Psoas muscle (tissue), 8 donors: ENCODE results near the gene EEF1E1. TPM values are rescaled to one million over a fixed set of nuclear protein-coding genes. Genes with fewer than 3 reads are reported as not detected.
A peak's percentile ranks its signal among the peaks of the same experiment; 100 is the strongest.

Source experiments
- ATAC-seq, 4 donors: fragments of 200-7000 bp; cut with Tn5 transposase; one replicate each; pipeline ENCODE4 v1.9.1; 2020; ENCODE audit warnings: moderate library complexity in 3 of 4, mild to moderate bottlenecking in 2 of 4
- DNase-seq, 2 donors: peaks; one replicate each; pipeline ENCODE4 v3.0.0-alpha.2; 2020
- H3K27ac ChIP-seq: fragments of 200-600 bp; one replicate; pipeline ENCODE4 v1.8.0; 2022
- H3K27me3 ChIP-seq, 3 donors: fragments of 200-600 bp in 1 of 3; one replicate each; pipeline versions ENCODE4 v1.6.1 to v1.8.0; 2013 to 2022; ENCODE audit warnings: low read length in 2 of 3, mild to moderate bottlenecking in 2 of 3, moderate library complexity in 1 of 3; ENCODE audit not compliant: insufficient read depth in 3 of 3
- H3K36me3 ChIP-seq, 2 donors: fragments of 200-600 bp in 1 of 2; one replicate each; pipeline versions ENCODE4 v1.6.1 to v1.8.0; 2013 to 2022; ENCODE audit warnings: low read depth in 1 of 2, mild to moderate bottlenecking in 1 of 2, moderate library complexity in 1 of 2; ENCODE audit not compliant: insufficient read depth in 1 of 2
- H3K4me1 ChIP-seq: fragments of 200-600 bp; one replicate; pipeline ENCODE4 v1.8.0; 2022
- H3K4me3 ChIP-seq: fragments of 200-600 bp; one replicate; pipeline ENCODE4 v1.8.0; 2022; ENCODE audit warnings: mild to moderate bottlenecking
- H3K9me3 ChIP-seq: fragments of 200-600 bp; one replicate; pipeline ENCODE4 v1.8.0; 2022
- WGBS, 3 donors: extraction: QIAGEN DNeasy Blood & Tissue Kit; methylation state at CpG; one replicate each; pipeline versions ENCODE4 v1.1.6 to v1.1.7; 2013; 5-methylcytosine and 5-hydroxymethylcytosine counted together
- intact Hi-C, 2 donors: fragments of 100-400 bp; cut with DNase I; formaldehyde crosslinking; loops; one replicate each; pipeline versions ENCODE4 v1.11.0 to v1.14.2; 2022
- polyA plus RNA-seq, 3 donors: library from polyadenylated mRNA; stranded (reverse); fragments of 200-250 nt; gene quantifications; one replicate each; pipeline ENCODE4 v1.2.3, GENCODE V29; 2013
- total RNA-seq, 4 donors: library from RNA; stranded (reverse); fragmentation: NEBNext Ultra II Directional in 2 of 4; extraction: Animal tissue kit (Norgen Biotek cat#: 25700) in 2 of 4; gene quantifications; one replicate each; pipeline versions ENCODE4 v1.2.1 to v1.2.4, GENCODE V29; 2021 to 2023
- TF ChIP-seq, protein P1 (sequence below): fragments of 200-600 bp; IDR thresholded peaks from one replicate; pipeline ENCODE4 v1.8.0; 2022; ENCODE audit warnings: antibody characterized with exemption
- donor health status: healthy with polysubstance abuse.
- donor health status: DM: no; HTN: no; CAD: no; lungs with moderate emphysema.
- donor health status: Bipolar disorder and iron deficiency.
- donor health status: healthy.
- donor health status: DM: yes; HTN: yes; CAD: no.
- donor health status: DM: no; HTN: no; CAD: no.
- donor health status: DM: no; HTN: no; CAD: no.
- donor health status: DM: yes; HTN: yes; CAD: no.

EEF1E1 gene
- total and polyA plus RNA-seq, 7 donors: 12.8 to 24.6 (median 14.0) TPM

DNA sequence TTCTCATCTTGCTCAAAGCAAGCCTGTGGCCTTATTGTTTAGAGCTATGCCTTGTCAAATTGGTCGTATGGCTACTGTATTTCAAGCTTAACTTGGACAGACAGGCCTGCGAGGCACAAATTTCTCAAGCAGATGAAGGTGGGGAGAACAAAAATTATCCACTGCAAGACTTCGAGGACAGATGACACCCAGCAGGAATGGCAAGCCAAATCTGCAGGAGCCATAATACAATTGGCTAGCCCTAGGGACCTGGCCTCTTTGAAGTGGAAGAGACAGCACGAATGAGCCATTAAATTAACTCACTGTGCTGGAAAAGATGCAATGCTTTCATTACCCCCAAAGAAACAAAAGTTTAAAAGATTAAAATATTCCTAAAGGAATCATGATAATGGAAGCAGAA lies 33.2 kb downstream of the EEF1E1 start:
- TF ChIP-seq, protein P1, sequence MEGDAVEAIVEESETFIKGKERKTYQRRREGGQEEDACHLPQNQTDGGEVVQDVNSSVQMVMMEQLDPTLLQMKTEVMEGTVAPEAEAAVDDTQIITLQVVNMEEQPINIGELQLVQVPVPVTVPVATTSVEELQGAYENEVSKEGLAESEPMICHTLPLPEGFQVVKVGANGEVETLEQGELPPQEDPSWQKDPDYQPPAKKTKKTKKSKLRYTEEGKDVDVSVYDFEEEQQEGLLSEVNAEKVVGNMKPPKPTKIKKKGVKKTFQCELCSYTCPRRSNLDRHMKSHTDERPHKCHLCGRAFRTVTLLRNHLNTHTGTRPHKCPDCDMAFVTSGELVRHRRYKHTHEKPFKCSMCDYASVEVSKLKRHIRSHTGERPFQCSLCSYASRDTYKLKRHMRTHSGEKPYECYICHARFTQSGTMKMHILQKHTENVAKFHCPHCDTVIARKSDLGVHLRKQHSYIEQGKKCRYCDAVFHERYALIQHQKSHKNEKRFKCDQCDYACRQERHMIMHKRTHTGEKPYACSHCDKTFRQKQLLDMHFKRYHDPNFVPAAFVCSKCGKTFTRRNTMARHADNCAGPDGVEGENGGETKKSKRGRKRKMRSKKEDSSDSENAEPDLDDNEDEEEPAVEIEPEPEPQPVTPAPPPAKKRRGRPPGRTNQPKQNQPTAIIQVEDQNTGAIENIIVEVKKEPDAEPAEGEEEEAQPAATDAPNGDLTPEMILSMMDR: no peak
- intact Hi-C loops: loop anchor here (5.0 to 10.0 kb wide), 2 partner anchors 33 to 154 kb away; partner anchors contain the start of genes EEF1E1 (in 1 of the 2) and TXNDC5 (in 1 of the 2)
- no peak for DNase-seq
- H3K9me3 ChIP-seq: no peaks in the 10 kb centered on the region
- no peak overlapping the region for H3K27ac ChIP-seq
- no peak overlapping the region for H3K4me3 ChIP-seq
- WGBS, 3 donors: 29 to 38% (median 35%) methylated on average over 4 of the region's 4 CpGs
- H3K36me3 ChIP-seq: no peaks in the 10 kb centered on the region
- no peak for ATAC-seq
- no peaks in the 10 kb centered on the region for H3K27me3 ChIP-seq
- H3K4me1 ChIP-seq: no peaks in the 10 kb centered on the region

GRCh38 chr6:8066108-8066507 lies 36.2 kb downstream of the EEF1E1 start:
- Histone ChIP-seq H3K27me3 (no peaks in the 10 kb centered on the region), H3K4me3 (no peak overlapping the region), H3K36me3 (peaks cover 0 to 13% of the 10 kb centered on the region in 2 donors), H3K27ac (no peak overlapping the region), H3K4me1 (peaks cover 7% of the 10 kb centered on the region), H3K9me3 (no peaks in the 10 kb centered on the region)
- DNase-seq (no peak), ATAC-seq (no peak)
- 88 to 93% (median 89%) methylated on average over 4 of the region's 4 CpGs for WGBS, 3 donors
- intact Hi-C loops: loop anchor here (5.0 to 10.0 kb wide), 2 partner anchors 36 to 151 kb away; partner anchors contain the start of genes EEF1E1 (in 1 of the 2) and TXNDC5 (in 1 of the 2)
- TF ChIP-seq, protein P1: no peak

DNA sequence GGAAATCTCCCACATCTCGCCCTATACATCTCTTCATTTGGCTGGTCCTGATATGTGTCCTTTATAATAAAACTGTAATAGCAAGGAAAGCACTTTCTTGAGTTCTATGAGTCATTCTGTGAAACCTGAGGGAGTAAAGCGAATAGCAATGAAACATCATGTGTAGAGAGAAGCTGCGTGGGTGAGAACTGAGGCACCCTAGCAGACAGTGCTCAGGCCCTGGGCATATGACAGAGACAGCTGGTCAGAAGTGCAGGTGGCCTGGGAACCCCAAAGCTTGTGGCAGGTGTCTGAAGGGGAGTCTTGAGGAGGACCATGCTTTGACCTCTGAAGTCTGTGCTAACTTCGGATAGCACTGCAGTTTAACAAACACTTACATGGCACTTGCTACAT lies 36.8 kb downstream of the EEF1E1 start:
- TF ChIP-seq, protein P1: no peak
- Histone ChIP-seq H3K27me3 (no peaks in the 10 kb centered on the region), H3K4me1 (peaks cover 7% of the 10 kb centered on the region), H3K36me3 (peaks cover 0 to 17% of the 10 kb centered on the region in 2 donors), H3K4me3 (no peak overlapping the region), H3K9me3 (no peaks in the 10 kb centered on the region), H3K27ac (no peak overlapping the region)
- ATAC-seq (no peak), DNase-seq (no peak)
- WGBS, 3 donors: 94 to 97% (median 95%) methylated on average over 4 of the region's 4 CpGs
- intact Hi-C loops: loop anchor here (2.0 to 10.0 kb wide), 3 partner anchors 37 to 343 kb away; partner anchors contain the start of genes EEF1E1 (in 1 of the 2) and TXNDC5 (in 1 of the 2)

DNA sequence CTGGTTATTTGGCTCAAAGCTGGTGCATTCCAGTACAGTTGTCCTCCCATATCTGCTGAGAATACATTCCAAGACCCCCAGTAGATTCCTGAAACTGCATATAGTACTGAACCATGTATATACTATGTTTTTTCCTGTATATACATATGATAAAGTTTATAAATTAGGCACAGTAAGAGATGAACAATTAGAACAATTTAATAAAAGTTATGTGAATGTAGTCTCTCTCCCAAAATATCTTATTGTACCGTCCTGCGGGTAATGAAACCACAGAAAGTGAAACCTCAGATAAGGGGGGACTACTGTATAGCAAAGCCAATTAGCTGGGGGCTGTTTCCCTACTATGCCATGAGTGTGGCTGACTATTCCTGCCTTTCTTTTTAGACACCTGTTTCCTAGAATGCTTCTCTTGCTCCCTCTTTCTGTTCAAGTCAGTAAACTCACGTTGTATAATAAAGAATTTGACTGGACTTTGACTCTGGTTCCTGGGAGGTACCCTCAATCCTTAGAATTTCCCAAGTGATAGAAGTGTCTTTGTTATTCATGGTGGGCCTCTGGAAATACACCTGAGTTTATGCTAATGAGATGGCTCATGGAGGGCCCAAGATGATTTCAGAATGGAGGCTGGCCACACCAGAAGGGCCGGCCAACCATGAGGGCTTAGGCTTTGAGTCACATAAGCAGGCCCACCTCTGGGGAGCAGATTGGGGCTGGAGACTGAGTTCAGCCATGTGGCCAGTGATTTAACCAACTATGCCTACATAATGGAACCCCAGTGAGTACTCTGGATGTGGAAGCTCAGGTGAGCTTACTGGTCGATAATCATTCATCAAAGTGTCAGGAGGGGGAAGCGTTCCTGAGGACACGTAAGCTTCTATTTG lies 37.5 kb downstream of the EEF1E1 start:
- DNase-seq (no peak), ATAC-seq (peak in 1 of 4 donors; percentile 7)
- Histone ChIP-seq H3K36me3 (peaks cover 0 to 24% of the 10 kb centered on the region in 2 donors), H3K4me3 (peak overlapping the region; percentile 96), H3K4me1 (peaks cover 7% of the 10 kb centered on the region), H3K27ac (peak overlapping the region; percentile 89), H3K9me3 (no peaks in the 10 kb centered on the region), H3K27me3 (no peaks in the 10 kb centered on the region)
- WGBS, 3 donors: 84 to 89% (median 85%) methylated on average over 7 of the region's 7 CpGs
- intact Hi-C loops: loop anchor here (2.0 to 10.0 kb wide), 5 partner anchors 37 to 343 kb away; partner anchors contain the start of genes TXNDC5 (in 2 of the 2) and EEF1E1 (in 1 of the 2)
- TF ChIP-seq, protein P1: no peak
